ENCODE measurements around the gene HES3.

Gene HES3

GRCh38 chr1:6274622-6275139, 30.7 kb downstream of the HES3 start:
- H3K4me3 ChIP-seq (ENCODE audit: low read depth, low read length): no peak overlapping the region
- no peak for DNase-seq (ENCODE audit: low read depth)
- TF ChIP-seq CTCF (IDR thresholded peaks at IDR 0.05; ENCODE audit: insufficient read depth, low read depth, low read length, missing control alignments): no peak

- no peak for DNase-seq (ENCODE audit: low read depth)
- H3K4me3 ChIP-seq (ENCODE audit: low read depth, low read length): no peak overlapping the region
- no peak for TF ChIP-seq CTCF (IDR thresholded peaks at IDR 0.05; ENCODE audit: insufficient read depth, low read depth, low read length, missing control alignments)
These were observed 32.1 kb downstream of the HES3 start for GRCh38 chr1:6275826-6276782.

- no peak for DNase-seq (ENCODE audit: low read depth)
- no peak overlapping the region for H3K4me3 ChIP-seq (ENCODE audit: low read depth, low read length)
- no peak for TF ChIP-seq CTCF (IDR thresholded peaks at IDR 0.05; ENCODE audit: insufficient read depth, low read depth, low read length, missing control alignments)
These were observed 33.0 kb downstream of the HES3 start for GRCh38 chr1:6276811-6277555.

- no peak overlapping the region for H3K4me3 ChIP-seq (ENCODE audit: low read depth, low read length)
- DNase-seq (ENCODE audit: low read depth): no peak
- no peak for TF ChIP-seq CTCF (IDR thresholded peaks at IDR 0.05; ENCODE audit: insufficient read depth, low read depth, low read length, missing control alignments)
These were observed 34.3 kb downstream of the HES3 start for GRCh38 chr1:6278263-6278662.

GRCh38 chr1:6279066-6279465, 35.1 kb downstream of the HES3 start:
- H3K4me3 ChIP-seq (ENCODE audit: low read depth, low read length): no peak overlapping the region
- DNase-seq (ENCODE audit: low read depth): no peak
- no peak for TF ChIP-seq CTCF (IDR thresholded peaks at IDR 0.05; ENCODE audit: insufficient read depth, low read depth, low read length, missing control alignments)

GRCh38 chr1:6279613-6280383, 35.8 kb downstream of the HES3 start:
- no peak for TF ChIP-seq CTCF (IDR thresholded peaks at IDR 0.05; ENCODE audit: insufficient read depth, low read depth, low read length, missing control alignments)
- DNase-seq (ENCODE audit: low read depth): no peak
- H3K4me3 ChIP-seq (ENCODE audit: low read depth, low read length): no peak overlapping the region

Measured in GM12865 (cell line).